HepG2 (cell line): ENCODE results near the gene ZFPM1. TPM values are rescaled to one million over a fixed set of nuclear protein-coding genes. Genes with fewer than 3 reads are reported as not detected.
A peak's percentile ranks its signal among the peaks of the same experiment; 100 is the strongest.

Source experiments
- LBX2 ChIP-seq: sonication (generic); formaldehyde crosslinking; IDR thresholded peaks from 2 replicates; pipeline ENCODE4 v1.5.0; 2020; ENCODE audit warnings: missing genetic modification reagents, mild to moderate bottlenecking, borderline replicate concordance
- MAFF ChIP-seq: IDR thresholded peaks from 2 replicates; pipeline ENCODE4 v1.6.1; 2011; ENCODE audit warnings: low read depth, low read length, improper control_type of control experiment
- TEAD3 ChIP-seq: optimal IDR thresholded peaks from 2 replicates; pipeline ENCODE3; 2016; ENCODE audit warnings: borderline replicate concordance
- ZBTB33 ChIP-seq: sonication (generic); formaldehyde crosslinking; IDR thresholded peaks from 2 replicates; pipeline ENCODE4 v1.4.0; 2020; ENCODE audit warnings: missing genetic modification reagents
- ZNF225 ChIP-seq: sonication (generic); formaldehyde crosslinking; IDR thresholded peaks from 2 replicates; pipeline ENCODE4 v1.4.0; 2020; ENCODE audit warnings: mild to moderate bottlenecking, missing genetic modification reagents
- polyA plus RNA-seq, 8 experiments: library from polyadenylated mRNA; depleted of rRNA in 3 of 8; stranded (reverse) in 7 of 8; unstranded in 1 of 8; fragments of >200 nt; fragmentation: Illumina TruSeq in 4 of 8; extraction: Trizol in 4 of 8; gene quantifications; 2 replicates each; pipeline versions ENCODE4 v1.2.1 to v1.2.3, GENCODE V29; 2011 to 2016; ENCODE audit warnings: low read depth in 4 of 8, missing spikeins in 1 of 8, mixed read lengths in 1 of 8; ENCODE audit not compliant: insufficient read depth in 1 of 8
- total RNA-seq, 5 experiments: library from RNA; depleted of rRNA; stranded (reverse); fragments of >200 nt; fragmentation: Illumina TruSeq; extraction: Trizol; gene quantifications; 2 replicates each; pipeline ENCODE4 v1.2.3, GENCODE V29; 2016; ENCODE audit warnings: low read depth in 1 of 5
- TF ChIP-seq, protein P1 (sequence below): sonication (generic); formaldehyde crosslinking; IDR thresholded peaks from 2 replicates; pipeline ENCODE4 v1.5.1; 2020; ENCODE audit warnings: mild to moderate bottlenecking, missing genetic modification reagents, moderate library complexity

The ZFPM1 gene
- total and polyA plus RNA-seq, 2 of the 13 experiments (the other 11 are each of a cell fraction or from before 2014, with no cell fraction given), result 1.3 to 3.8 TPM

DNA sequence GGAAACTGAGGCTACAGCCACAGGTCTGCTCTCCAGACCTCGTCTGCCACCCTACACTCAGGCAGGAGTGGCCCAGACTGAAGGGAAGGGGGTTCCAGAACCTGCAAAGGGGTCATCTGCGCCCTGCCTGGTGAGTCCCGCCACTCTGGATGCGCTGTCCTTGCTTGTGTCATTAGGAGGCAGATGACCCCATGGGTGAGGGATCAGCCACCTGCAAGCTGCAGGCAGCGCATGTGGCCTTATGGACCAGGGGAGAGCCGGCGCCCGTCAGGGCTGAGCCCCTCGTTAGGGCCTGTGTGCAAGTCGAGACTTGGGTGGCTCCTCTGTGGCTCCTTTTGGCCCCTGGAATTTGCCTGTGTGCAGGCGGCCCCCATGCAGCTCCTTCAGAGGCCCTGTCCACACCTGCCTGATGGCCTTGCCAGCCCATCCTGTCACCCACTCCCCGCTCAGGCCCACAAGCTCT lies 5.7 kb downstream of the ZFPM1 start (continued):
- TF ChIP-seq, protein P1, sequence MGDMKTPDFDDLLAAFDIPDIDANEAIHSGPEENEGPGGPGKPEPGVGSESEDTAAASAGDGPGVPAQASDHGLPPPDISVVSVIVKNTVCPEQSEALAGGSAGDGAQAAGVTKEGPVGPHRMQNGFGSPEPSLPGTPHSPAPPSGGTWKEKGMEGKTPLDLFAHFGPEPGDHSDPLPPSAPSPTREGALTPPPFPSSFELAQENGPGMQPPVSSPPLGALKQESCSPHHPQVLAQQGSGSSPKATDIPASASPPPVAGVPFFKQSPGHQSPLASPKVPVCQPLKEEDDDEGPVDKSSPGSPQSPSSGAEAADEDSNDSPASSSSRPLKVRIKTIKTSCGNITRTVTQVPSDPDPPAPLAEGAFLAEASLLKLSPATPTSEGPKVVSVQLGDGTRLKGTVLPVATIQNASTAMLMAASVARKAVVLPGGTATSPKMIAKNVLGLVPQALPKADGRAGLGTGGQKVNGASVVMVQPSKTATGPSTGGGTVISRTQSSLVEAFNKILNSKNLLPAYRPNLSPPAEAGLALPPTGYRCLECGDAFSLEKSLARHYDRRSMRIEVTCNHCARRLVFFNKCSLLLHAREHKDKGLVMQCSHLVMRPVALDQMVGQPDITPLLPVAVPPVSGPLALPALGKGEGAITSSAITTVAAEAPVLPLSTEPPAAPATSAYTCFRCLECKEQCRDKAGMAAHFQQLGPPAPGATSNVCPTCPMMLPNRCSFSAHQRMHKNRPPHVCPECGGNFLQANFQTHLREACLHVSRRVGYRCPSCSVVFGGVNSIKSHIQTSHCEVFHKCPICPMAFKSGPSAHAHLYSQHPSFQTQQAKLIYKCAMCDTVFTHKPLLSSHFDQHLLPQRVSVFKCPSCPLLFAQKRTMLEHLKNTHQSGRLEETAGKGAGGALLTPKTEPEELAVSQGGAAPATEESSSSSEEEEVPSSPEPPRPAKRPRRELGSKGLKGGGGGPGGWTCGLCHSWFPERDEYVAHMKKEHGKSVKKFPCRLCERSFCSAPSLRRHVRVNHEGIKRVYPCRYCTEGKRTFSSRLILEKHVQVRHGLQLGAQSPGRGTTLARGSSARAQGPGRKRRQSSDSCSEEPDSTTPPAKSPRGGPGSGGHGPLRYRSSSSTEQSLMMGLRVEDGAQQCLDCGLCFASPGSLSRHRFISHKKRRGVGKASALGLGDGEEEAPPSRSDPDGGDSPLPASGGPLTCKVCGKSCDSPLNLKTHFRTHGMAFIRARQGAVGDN, result peak; percentile 29; the same call in 1 of the 2 replicates
- TF ChIP-seq TEAD3 (CRISPR knock-in tag) (peak; percentile 13), MAFF (no peak), ZBTB33 (CRISPR knock-in tag) (peak; percentile 77; the same call in 1 of the 2 replicates), ZNF225 (peak; percentile 42; the same call in 1 of the 2 replicates), LBX2 (no peak)
- TF ChIP-seq, all 625 proteins: peak for 6
